K562 (cell line): ENCODE data around the gene LLGL2. TPM values are rescaled to one million over a fixed set of nuclear protein-coding genes. Genes with fewer than 3 reads are reported as not detected.

ENCODE experiments used
- AFF4 ChIP-seq: sonication (generic); formaldehyde crosslinking; IDR thresholded peaks from 2 replicates; pipeline ENCODE4 v1.8.0; 2023; ENCODE audit warnings: mild to moderate bottlenecking, missing genetic modification reagents
- BRF2 ChIP-seq: IDR thresholded peaks from 3 replicates; pipeline ENCODE4 v1.6.1; 2011; ENCODE audit warnings: borderline replicate concordance, mild to moderate bottlenecking; ENCODE audit not compliant: insufficient read length, insufficient read depth
- CTCFL ChIP-seq: IDR thresholded peaks from 2 replicates; pipeline ENCODE4 v1.6.1; 2011; ENCODE audit warnings: borderline replicate concordance, low read depth, mild to moderate bottlenecking, moderate library complexity, low read length; ENCODE audit not compliant: insufficient read depth, poor library complexity, severe bottlenecking
- HBP1 ChIP-seq: fragments of 450-650 bp; formaldehyde crosslinking; IDR thresholded peaks from 2 replicates; pipeline ENCODE4 v1.4.0; 2022; ENCODE audit warnings: missing genetic modification characterization
- KDM4B ChIP-seq, 2 experiments: fragments of 450-650 bp in 1 of 2; sonication (generic) in 1 of 2; IDR thresholded peaks; 2 replicates each; pipeline ENCODE4 v1.6.1; 2016 to 2017; ENCODE audit warnings: borderline replicate concordance in 2 of 2, antibody characterized with exemption in 1 of 2, low read depth in 1 of 2, mild to moderate bottlenecking in 1 of 2
- PBX2 ChIP-seq, 2 experiments: IDR thresholded peaks in 1 of 2; conservative IDR thresholded peaks in 1 of 2; 2 replicates each; pipeline ENCODE4 v1.6.1; 2016; ENCODE audit warnings: low read depth in 2 of 2, mild to moderate bottlenecking in 1 of 2, missing compliant biosample characterization in 1 of 2, missing genetic modification characterization in 1 of 2, moderate library complexity in 1 of 2
- PKNOX1 ChIP-seq: fragments of 450-650 bp; IDR thresholded peaks from 2 replicates; pipeline ENCODE4 v1.6.1; 2016
- SMAD4 ChIP-seq: fragments of 250-450 bp; sonication (Bioruptor Pico); conservative IDR thresholded peaks from 2 replicates; pipeline ENCODE4 v1.8.0; 2021; ENCODE audit warnings: inconsistent platforms, mild to moderate bottlenecking, moderate library complexity
- TGIF2 ChIP-seq: sonication (generic); formaldehyde crosslinking; IDR thresholded peaks from 2 replicates; pipeline ENCODE4 v1.8.1; 2022; ENCODE audit warnings: mild to moderate bottlenecking, missing genetic modification reagents, moderate library complexity
- TRIM28 ChIP-seq: fragments of 450-650 bp; IDR thresholded peaks from 2 replicates; pipeline ENCODE4 v1.6.1; 2017
- ZNF589 ChIP-seq: fragments of 200-800 bp; sonication (Bioruptor generic); IDR thresholded peaks from 2 replicates; pipeline ENCODE4 v1.6.1; 2016; ENCODE audit warnings: low read depth, missing genetic modification characterization, missing compliant biosample characterization
- ZNF764 ChIP-seq: fragments of 250-450 bp; sonication (Bioruptor Pico); IDR thresholded peaks from 2 replicates; pipeline ENCODE4 v1.4.0; 2020; ENCODE audit warnings: low read depth, mild to moderate bottlenecking, moderate library complexity
- polyA plus RNA-seq, 8 experiments: library from polyadenylated mRNA; depleted of rRNA in 4 of 8; stranded (reverse) in 5 of 8; unstranded in 3 of 8; fragments of >200 nt; fragmentation: Nextera tagmentation in 2 of 8; fragmentation: Illumina TruSeq in 1 of 8; extraction: Ambion mirVana in 2 of 8; extraction: Trizol in 1 of 8; gene quantifications; 2 replicates each; pipeline versions ENCODE4 v1.2.1 to v1.2.3, GENCODE V29; 2011 to 2014; ENCODE audit warnings: inconsistent platforms in 1 of 8, missing spikeins in 1 of 8
- total RNA-seq, 7 experiments: library from RNA; depleted of rRNA in 6 of 7; stranded (reverse); fragments of >200 nt in 6 of 7; fragmentation: Illumina TruSeq in 2 of 7; extraction: Trizol in 2 of 7; gene quantifications; 2 replicates each; pipeline versions ENCODE4 v1.2.1 to v1.2.3, GENCODE V29; 2011 to 2021; ENCODE audit warnings: low replicate concordance in 1 of 7

Gene LLGL2
- total and polyA plus RNA-seq, 9 of the 15 experiments (the other 6 are each of a cell fraction or from before 2014, with no cell fraction given) = 0.32 to 24.4 (median 10.2) TPM

- no peak for TF ChIP-seq HBP1
- peak; percentile 22 for TF ChIP-seq CTCFL
- no peak for TF ChIP-seq KDM4B (IDR thresholded peaks at IDR 0.05; ENCODE audit: borderline replicate concordance in 2 of 2, low read depth in 1 of 2)
- no peak for TF ChIP-seq TGIF2
- TF ChIP-seq BRF2 = no peak
- TF ChIP-seq TRIM28 = no peak
- TF ChIP-seq AFF4 (CRISPR knock-in tag) = no peak
- no peak for TF ChIP-seq PBX2 (CRISPR knock-in tag; IDR thresholded peaks at IDR 0.05; ENCODE audit: low read depth)
- TF ChIP-seq PBX2 (tag; conservative IDR thresholded peaks at IDR 0.05; ENCODE audit: low read depth) = no peak
- TF ChIP-seq SMAD4 (CRISPR knock-in tag) = no peak
- TF ChIP-seq PKNOX1 = 0 out of 2 replicates have a peak, but pooled peaks have one; percentile 7
- no peak for TF ChIP-seq ZNF589 (CRISPR knock-in tag)
- TF ChIP-seq ZNF764 (CRISPR knock-in tag) = no peak
Measured at GRCh38 chr17:75498726-75499213, 26.7 kb upstream of the LLGL2 start (continued).
